Measurements from ENCODE around the gene RAB10. TPM values are rescaled to one million over a fixed set of nuclear protein-coding genes. Genes with fewer than 3 reads are reported as not detected.

The RAB10 gene
- total and polyA plus RNA-seq, 2 of the 13 experiments (the other 11 are each of a cell fraction or from before 2014, with no cell fraction given), result 48.2 to 120 TPM

- in situ Hi-C loops (cut with HindIII; ENCODE audit: extremely low pct_ligation_motif_present, low pct_unique_long_range_greater_than_20kb), result loop anchor here (25.0 kb wide), 1 partner anchor 343 kb away; the partner anchor contains the start of genes ADGRF3 and SELENOI
- no peak for ATAC-seq
- no peak for FAIRE-seq
- peaks cover 51% of the 10 kb centered on the region for H3K4me1 ChIP-seq (ENCODE audit: insufficient read depth, low read length)
- H3K4me3 ChIP-seq (replicated peaks in 1 of 3; ENCODE audit: insufficient read depth in 1 of 3, low read depth in 2 of 3, low read length in 3 of 3), result no peak overlapping the region
- H3K79me2 ChIP-seq (ENCODE audit: insufficient read depth, low read length), result no peaks in the 10 kb centered on the region
- 91% methylated on average over 15 of the region's 15 CpGs for WGBS (ENCODE audit: low lambda C conversion rate)
- H3K9me3 ChIP-seq (ENCODE audit: low read length), result no peaks in the 10 kb centered on the region
- no TSS peak for BruUV-seq (replicated peaks)
- H4K20me1 ChIP-seq (ENCODE audit: insufficient read depth, low read length), result no peaks in the 10 kb centered on the region
- DNase-seq (ENCODE audit: low spot score), result no peak
- peaks cover 0 to 1% of the 10 kb centered on the region in 2 experiments; a peak in 1 of 5 replicates for H3K27me3 ChIP-seq (ENCODE audit: control insufficient read depth in 1 of 2, insufficient read depth in 2 of 2, low read length in 2 of 2)
- no peak overlapping the region for H3K27ac ChIP-seq (ENCODE audit: extremely low read length, insufficient read depth, low read length)
- H3K36me3 ChIP-seq (replicated peaks in 1 of 2; ENCODE audit: control insufficient read depth in 1 of 2, insufficient read depth in 2 of 2, low read length in 2 of 2), result no peaks in the 10 kb centered on the region
- H3K9ac ChIP-seq (ENCODE audit: insufficient read depth, low read depth, low read length), result no peak overlapping the region
- TF ChIP-seq HOXA5 (CRISPR knock-in tag; IDR thresholded peaks at IDR 0.05), result no peak
- TF ChIP-seq POLR2A (IDR thresholded peaks at IDR 0.05; ENCODE audit: insufficient read depth in 1 of 2, low read depth in 2 of 2, low read length in 2 of 2), result no peak
- TF ChIP-seq CHD4 (IDR thresholded peaks at IDR 0.05; ENCODE audit: borderline replicate concordance, low read length), result no peak
- CTCF ChIA-PET (ENCODE audit: low intra/inter-chr PET ratio, low total read pairs), result no interaction called here
- H3K4me2 ChIP-seq (ENCODE audit: low read depth, low read length), result no peak overlapping the region
- intact Hi-C loops (cut with micrococcal nuclease; ENCODE audit: unreplicated experiment), result loop anchor here (10.0 kb wide), 1 partner anchor 80 kb away; no protein-coding TSS in a partner anchor
- POLR2A ChIA-PET, result no interaction called here
- H2AFZ ChIP-seq (ENCODE audit: low read length), result no peak overlapping the region
These were observed 39.4 kb upstream of the RAB10 start for GRCh38 chr2:25994509-25994908.

GRCh38 chr2:25996844-25997243 is 37.0 kb upstream of the RAB10 start:
- ATAC-seq, result no peak
- WGBS (ENCODE audit: low lambda C conversion rate), result 88% methylated on average over 1 of the region's 1 CpG
- no peaks in the 10 kb centered on the region for H3K36me3 ChIP-seq (replicated peaks in 1 of 2; ENCODE audit: control insufficient read depth in 1 of 2, insufficient read depth in 2 of 2, low read length in 2 of 2)
- in situ Hi-C loops (cut with HindIII; ENCODE audit: extremely low pct_ligation_motif_present, low pct_unique_long_range_greater_than_20kb) (loop anchor here (25.0 kb wide), 1 partner anchor 340 kb away; the partner anchor contains the start of genes ADGRF3 and SELENOI), intact Hi-C loops (cut with micrococcal nuclease; ENCODE audit: unreplicated experiment) (loop anchor here (1.0 to 10.0 kb wide), 3 partner anchors 15 to 78 kb away; no protein-coding TSS in a partner anchor)
- POLR2A ChIA-PET, result no interaction called here
- CTCF ChIA-PET (ENCODE audit: low intra/inter-chr PET ratio, low total read pairs), result no interaction called here
- H2AFZ ChIP-seq (ENCODE audit: low read length), result no peak overlapping the region
- H3K9ac ChIP-seq (ENCODE audit: insufficient read depth, low read depth, low read length), result no peak overlapping the region
- H4K20me1 ChIP-seq (ENCODE audit: insufficient read depth, low read length), result no peaks in the 10 kb centered on the region
- no peak for DNase-seq (ENCODE audit: low spot score)
- no peak overlapping the region for H3K4me3 ChIP-seq (replicated peaks in 1 of 3; ENCODE audit: insufficient read depth in 1 of 3, low read depth in 2 of 3, low read length in 3 of 3)
- no peak for FAIRE-seq
- H3K27ac ChIP-seq (ENCODE audit: extremely low read length, insufficient read depth, low read length), result no peak overlapping the region
- H3K27me3 ChIP-seq (ENCODE audit: control insufficient read depth in 1 of 2, insufficient read depth in 2 of 2, low read length in 2 of 2), result no peaks in the 10 kb centered on the region
- no peaks in the 10 kb centered on the region for H3K79me2 ChIP-seq (ENCODE audit: insufficient read depth, low read length)
- no peak for TF ChIP-seq SMC3 (IDR thresholded peaks at IDR 0.05; ENCODE audit: low read length)
- H3K9me3 ChIP-seq (ENCODE audit: low read length), result no peaks in the 10 kb centered on the region
- H3K4me2 ChIP-seq (ENCODE audit: low read depth, low read length), result no peak overlapping the region
- peaks cover 58% of the 10 kb centered on the region for H3K4me1 ChIP-seq (ENCODE audit: insufficient read depth, low read length)
- BruUV-seq (replicated peaks), result TSS peak; percentile 56

Measured in HepG2 (cell line).